HepG2 (cell line): Measurements from ENCODE around the gene VPS52. TPM values are rescaled to one million over a fixed set of nuclear protein-coding genes. Genes with fewer than 3 reads are reported as not detected.

Experiments
- ARID5B ChIP-seq: IDR thresholded peaks from 2 replicates; pipeline ENCODE4 v1.4.0; 2020; ENCODE audit warnings: mild to moderate bottlenecking, missing genetic modification reagents
- DPF2 ChIP-seq: sonication (generic); formaldehyde crosslinking; IDR thresholded peaks from 2 replicates; pipeline ENCODE4 v1.4.0; 2020; ENCODE audit warnings: mild to moderate bottlenecking, low read depth, missing genetic modification reagents, borderline replicate concordance
- MYC ChIP-seq: sonication (generic); formaldehyde crosslinking; IDR thresholded peaks from 2 replicates; pipeline ENCODE4 v1.9.0; 2021; ENCODE audit warnings: missing genetic modification reagents, borderline replicate concordance
- NR2F1 ChIP-seq, 2 experiments: fragments of 450-650 bp in 1 of 2; formaldehyde crosslinking in 1 of 2; IDR thresholded peaks; 2 replicates each; pipeline versions ENCODE4 v1.5.0 to v1.6.1; 2016 to 2020; ENCODE audit warnings: mild to moderate bottlenecking in 1 of 2, missing compliant biosample characterization in 1 of 2, missing genetic modification reagents in 1 of 2, moderate library complexity in 1 of 2
- SMYD3 ChIP-seq: sonication (generic); formaldehyde crosslinking; IDR thresholded peaks from 2 replicates; pipeline ENCODE4 v1.8.1; 2023; ENCODE audit warnings: mild to moderate bottlenecking, missing genetic modification reagents
- STAG1 ChIP-seq: sonication (generic); formaldehyde crosslinking; IDR thresholded peaks from 2 replicates; pipeline ENCODE4 v1.4.0; 2020; ENCODE audit warnings: missing genetic modification reagents
- ZNF431 ChIP-seq: sonication (generic); formaldehyde crosslinking; IDR thresholded peaks from 2 replicates; pipeline ENCODE4 v1.9.0; 2022; ENCODE audit warnings: missing genetic modification reagents, low read depth, mild to moderate bottlenecking, borderline replicate concordance
- ZNF770 ChIP-seq: sonication (generic); formaldehyde crosslinking; IDR thresholded peaks from 2 replicates; pipeline ENCODE4 v1.5.0; 2020; ENCODE audit warnings: mild to moderate bottlenecking, missing genetic modification reagents
- polyA plus RNA-seq, 8 experiments: library from polyadenylated mRNA; depleted of rRNA in 3 of 8; stranded (reverse) in 7 of 8; unstranded in 1 of 8; fragments of >200 nt; fragmentation: Illumina TruSeq in 4 of 8; extraction: Trizol in 4 of 8; gene quantifications; 2 replicates each; pipeline versions ENCODE4 v1.2.1 to v1.2.3, GENCODE V29; 2011 to 2016; ENCODE audit warnings: low read depth in 4 of 8, missing spikeins in 1 of 8, mixed read lengths in 1 of 8; ENCODE audit not compliant: insufficient read depth in 1 of 8
- total RNA-seq, 5 experiments: library from RNA; depleted of rRNA; stranded (reverse); fragments of >200 nt; fragmentation: Illumina TruSeq; extraction: Trizol; gene quantifications; 2 replicates each; pipeline ENCODE4 v1.2.3, GENCODE V29; 2016; ENCODE audit warnings: low read depth in 1 of 5
- TF ChIP-seq, protein P1 (sequence below), 2 experiments: sonication (generic) in 1 of 2; formaldehyde crosslinking in 1 of 2; IDR thresholded peaks; 2 replicates each; pipeline versions ENCODE4 v1.6.1 to v1.9.0; 2014 to 2022; ENCODE audit warnings: antibody characterized with exemption in 1 of 2, borderline replicate concordance in 1 of 2, inconsistent platforms in 1 of 2, low read depth in 1 of 2, missing genetic modification reagents in 1 of 2
- TF ChIP-seq, protein P2 (sequence below): sonication (generic); formaldehyde crosslinking; IDR thresholded peaks from 2 replicates; pipeline ENCODE4 v1.4.0; 2020; ENCODE audit warnings: missing genetic modification reagents

VPS52 gene
- total and polyA plus RNA-seq, 2 of the 13 experiments (the other 11 are each of a cell fraction or from before 2014, with no cell fraction given), result 48.9 to 85.5 TPM

GRCh38 chr6:33201147-33201545, 70.5 kb downstream of the VPS52 start (continued):
- TF ChIP-seq, protein P1, sequence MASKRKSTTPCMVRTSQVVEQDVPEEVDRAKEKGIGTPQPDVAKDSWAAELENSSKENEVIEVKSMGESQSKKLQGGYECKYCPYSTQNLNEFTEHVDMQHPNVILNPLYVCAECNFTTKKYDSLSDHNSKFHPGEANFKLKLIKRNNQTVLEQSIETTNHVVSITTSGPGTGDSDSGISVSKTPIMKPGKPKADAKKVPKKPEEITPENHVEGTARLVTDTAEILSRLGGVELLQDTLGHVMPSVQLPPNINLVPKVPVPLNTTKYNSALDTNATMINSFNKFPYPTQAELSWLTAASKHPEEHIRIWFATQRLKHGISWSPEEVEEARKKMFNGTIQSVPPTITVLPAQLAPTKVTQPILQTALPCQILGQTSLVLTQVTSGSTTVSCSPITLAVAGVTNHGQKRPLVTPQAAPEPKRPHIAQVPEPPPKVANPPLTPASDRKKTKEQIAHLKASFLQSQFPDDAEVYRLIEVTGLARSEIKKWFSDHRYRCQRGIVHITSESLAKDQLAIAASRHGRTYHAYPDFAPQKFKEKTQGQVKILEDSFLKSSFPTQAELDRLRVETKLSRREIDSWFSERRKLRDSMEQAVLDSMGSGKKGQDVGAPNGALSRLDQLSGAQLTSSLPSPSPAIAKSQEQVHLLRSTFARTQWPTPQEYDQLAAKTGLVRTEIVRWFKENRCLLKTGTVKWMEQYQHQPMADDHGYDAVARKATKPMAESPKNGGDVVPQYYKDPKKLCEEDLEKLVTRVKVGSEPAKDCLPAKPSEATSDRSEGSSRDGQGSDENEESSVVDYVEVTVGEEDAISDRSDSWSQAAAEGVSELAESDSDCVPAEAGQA (IDR thresholded peaks at IDR 0.05; ENCODE audit: low read depth), result no peak
- TF ChIP-seq, protein P1 (CRISPR knock-in tag; IDR thresholded peaks at IDR 0.05; ENCODE audit: borderline replicate concordance), result no peak
- no peak for TF ChIP-seq ARID5B (CRISPR knock-in tag)
- no peak for TF ChIP-seq SMYD3 (CRISPR knock-in tag)
- no peak for TF ChIP-seq ZNF770 (CRISPR knock-in tag)
- TF ChIP-seq, protein P2, sequence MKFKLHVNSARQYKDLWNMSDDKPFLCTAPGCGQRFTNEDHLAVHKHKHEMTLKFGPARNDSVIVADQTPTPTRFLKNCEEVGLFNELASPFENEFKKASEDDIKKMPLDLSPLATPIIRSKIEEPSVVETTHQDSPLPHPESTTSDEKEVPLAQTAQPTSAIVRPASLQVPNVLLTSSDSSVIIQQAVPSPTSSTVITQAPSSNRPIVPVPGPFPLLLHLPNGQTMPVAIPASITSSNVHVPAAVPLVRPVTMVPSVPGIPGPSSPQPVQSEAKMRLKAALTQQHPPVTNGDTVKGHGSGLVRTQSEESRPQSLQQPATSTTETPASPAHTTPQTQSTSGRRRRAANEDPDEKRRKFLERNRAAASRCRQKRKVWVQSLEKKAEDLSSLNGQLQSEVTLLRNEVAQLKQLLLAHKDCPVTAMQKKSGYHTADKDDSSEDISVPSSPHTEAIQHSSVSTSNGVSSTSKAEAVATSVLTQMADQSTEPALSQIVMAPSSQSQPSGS (CRISPR knock-in tag), result no peak
- 0 out of 2 replicates have a peak, but pooled peaks have one; percentile 23 for TF ChIP-seq ZNF431 (CRISPR knock-in tag)
- TF ChIP-seq DPF2, result no peak
- peak in 1 of 2 experiments; percentile 56; a peak in 1 of 4 replicates for TF ChIP-seq NR2F1 (CRISPR knock-in tag; IDR thresholded peaks at IDR 0.05)
- TF ChIP-seq MYC, result 0 out of 2 replicates have a peak, but pooled peaks have one; percentile 17
- 0 out of 2 replicates have a peak, but pooled peaks have one; percentile 9 for TF ChIP-seq STAG1
